Measurements from ENCODE around the gene THUMPD3. TPM values are rescaled to one million over a fixed set of nuclear protein-coding genes. Genes with fewer than 3 reads are reported as not detected.

The THUMPD3 gene
- total RNA-seq, 2 donors from 2014 or later = 28.4 to 30.5 TPM

DNA sequence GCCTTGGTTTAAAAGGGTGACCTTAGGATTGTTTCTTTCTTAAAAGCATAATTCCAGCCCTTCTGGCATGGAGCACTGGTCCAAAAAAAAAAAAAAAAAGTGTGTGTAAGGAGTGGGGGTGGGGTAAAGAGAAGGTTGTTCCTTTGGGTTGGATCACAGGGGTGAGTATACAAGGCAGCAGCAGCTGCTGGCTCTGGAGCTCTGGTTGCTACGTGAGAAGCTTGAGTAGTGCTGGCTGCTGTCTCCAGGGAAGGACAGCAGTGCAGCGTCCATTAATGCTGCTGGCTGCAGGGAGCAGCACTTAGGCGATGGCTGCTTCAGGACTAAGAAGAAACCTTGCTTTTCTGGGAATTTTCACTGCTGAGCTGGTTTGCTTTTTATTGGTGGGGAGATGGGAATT, 36.9 kb downstream of the THUMPD3 start:
- Histone ChIP-seq H3K9me3 (no peaks in the 10 kb centered on the region), H3K4me3 (peak overlapping the region in 1 of 2 donors; percentile 90), H3K27ac (peak overlapping the region; percentile 96 to 99), H3K27me3 (no peaks in the 10 kb centered on the region), H3K4me1 (peaks cover 0 to 71% of the 10 kb centered on the region in 2 donors), H3K36me3 (no peaks in the 10 kb centered on the region)
- TF ChIP-seq, protein P1, sequence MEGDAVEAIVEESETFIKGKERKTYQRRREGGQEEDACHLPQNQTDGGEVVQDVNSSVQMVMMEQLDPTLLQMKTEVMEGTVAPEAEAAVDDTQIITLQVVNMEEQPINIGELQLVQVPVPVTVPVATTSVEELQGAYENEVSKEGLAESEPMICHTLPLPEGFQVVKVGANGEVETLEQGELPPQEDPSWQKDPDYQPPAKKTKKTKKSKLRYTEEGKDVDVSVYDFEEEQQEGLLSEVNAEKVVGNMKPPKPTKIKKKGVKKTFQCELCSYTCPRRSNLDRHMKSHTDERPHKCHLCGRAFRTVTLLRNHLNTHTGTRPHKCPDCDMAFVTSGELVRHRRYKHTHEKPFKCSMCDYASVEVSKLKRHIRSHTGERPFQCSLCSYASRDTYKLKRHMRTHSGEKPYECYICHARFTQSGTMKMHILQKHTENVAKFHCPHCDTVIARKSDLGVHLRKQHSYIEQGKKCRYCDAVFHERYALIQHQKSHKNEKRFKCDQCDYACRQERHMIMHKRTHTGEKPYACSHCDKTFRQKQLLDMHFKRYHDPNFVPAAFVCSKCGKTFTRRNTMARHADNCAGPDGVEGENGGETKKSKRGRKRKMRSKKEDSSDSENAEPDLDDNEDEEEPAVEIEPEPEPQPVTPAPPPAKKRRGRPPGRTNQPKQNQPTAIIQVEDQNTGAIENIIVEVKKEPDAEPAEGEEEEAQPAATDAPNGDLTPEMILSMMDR (IDR thresholded peaks at IDR 0.05) = peak in 1 of 2 donors; percentile 25
- DNase-seq (ENCODE audit: low spot score) = peak; percentile 84

- Histone ChIP-seq H3K4me1 (peaks cover 0 to 71% of the 10 kb centered on the region in 2 donors), H3K4me3 (no peak overlapping the region), H3K27ac (peak overlapping the region; percentile 96 to 99), H3K27me3 (no peaks in the 10 kb centered on the region), H3K9me3 (no peaks in the 10 kb centered on the region), H3K36me3 (no peaks in the 10 kb centered on the region)
- DNase-seq (ENCODE audit: low spot score) = no peak
- TF ChIP-seq, protein P1 (IDR thresholded peaks at IDR 0.05) = no peak
Measured at GRCh38 chr3:9400616-9401015, 37.8 kb downstream of the THUMPD3 start.

- DNase-seq (ENCODE audit: low spot score) = no peak
- TF ChIP-seq, protein P1 (IDR thresholded peaks at IDR 0.05) = no peak
- H3K27me3 ChIP-seq = no peaks in the 10 kb centered on the region
- H3K27ac ChIP-seq = peak overlapping the region in 1 of 2 donors; percentile 32
- H3K9me3 ChIP-seq = no peaks in the 10 kb centered on the region
- H3K4me1 ChIP-seq = peaks cover 0 to 74% of the 10 kb centered on the region in 2 donors
- no peak overlapping the region for H3K4me3 ChIP-seq
- H3K36me3 ChIP-seq = no peaks in the 10 kb centered on the region
Measured at GRCh38 chr3:9401986-9402385, 39.1 kb downstream of the THUMPD3 start.

DNA sequence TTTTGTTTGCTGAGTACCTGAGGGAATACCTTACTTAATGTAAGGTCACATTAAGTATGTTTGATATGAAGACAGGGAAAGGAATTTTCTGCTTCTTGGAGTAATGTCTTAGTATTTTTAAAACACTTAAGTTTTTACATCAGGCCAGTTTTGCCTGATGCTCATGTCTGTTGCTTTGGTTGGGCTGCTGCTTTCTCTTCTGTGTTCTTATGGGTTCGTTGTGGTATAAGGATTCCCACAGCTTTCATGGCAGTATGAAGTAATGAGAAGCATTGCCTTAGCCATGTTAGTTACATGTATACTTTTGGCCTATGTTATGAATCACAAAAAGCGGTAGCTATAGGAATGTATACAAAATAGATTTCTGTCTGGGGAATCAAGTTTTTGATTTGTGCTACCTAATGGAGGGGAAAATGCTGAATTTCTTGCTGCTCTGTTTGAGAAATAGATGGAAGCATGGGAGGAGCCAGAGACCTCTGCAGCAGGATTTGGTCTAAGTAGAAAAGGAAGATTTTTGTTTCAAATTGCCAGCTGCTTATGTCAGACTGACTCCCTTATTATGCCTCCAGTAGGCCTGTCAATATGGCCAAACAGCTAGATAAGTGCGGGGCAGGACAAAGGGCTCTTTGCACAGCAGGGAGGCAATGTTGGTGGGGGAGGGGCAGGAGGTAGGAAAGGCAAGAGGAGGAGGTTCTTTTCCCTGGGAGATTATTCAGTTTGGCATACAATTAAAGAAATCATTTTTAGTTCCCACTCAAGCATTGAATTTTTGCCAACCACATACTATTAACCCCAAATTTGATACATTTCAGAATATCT, 39.8 kb downstream of the THUMPD3 start:
- TF ChIP-seq, protein P1 (IDR thresholded peaks at IDR 0.05) = no peak
- H3K36me3 ChIP-seq = no peaks in the 10 kb centered on the region
- H3K27me3 ChIP-seq = no peaks in the 10 kb centered on the region
- H3K9me3 ChIP-seq = no peaks in the 10 kb centered on the region
- no peak overlapping the region for H3K4me3 ChIP-seq
- no peak for DNase-seq (ENCODE audit: low spot score)
- peaks cover 0 to 81% of the 10 kb centered on the region in 2 donors for H3K4me1 ChIP-seq
- H3K27ac ChIP-seq = peak overlapping the region in 1 of 2 donors; percentile 32

DNA sequence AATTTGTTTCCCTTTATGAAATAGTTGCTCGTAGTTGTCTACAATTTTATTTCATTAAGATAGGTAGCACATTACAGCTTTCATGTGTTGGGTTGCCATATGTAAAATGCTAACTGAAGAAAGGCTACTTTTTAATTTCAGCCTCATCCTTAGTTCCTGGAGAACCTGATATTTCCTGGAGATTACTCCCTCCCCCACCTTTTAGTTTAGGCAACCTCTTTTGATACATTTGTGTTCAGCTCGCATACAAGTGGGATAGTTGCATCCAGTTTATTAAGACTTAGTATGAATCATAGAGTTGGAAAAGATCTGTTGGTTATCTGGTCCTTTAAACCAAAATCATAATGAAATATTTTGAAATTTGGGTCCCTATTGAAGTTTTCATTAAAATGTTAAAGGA, 40.6 kb downstream of the THUMPD3 start:
- no peak overlapping the region for H3K4me3 ChIP-seq
- no peak for DNase-seq (ENCODE audit: low spot score)
- H3K4me1 ChIP-seq = peaks cover 0 to 88% of the 10 kb centered on the region in 2 donors
- TF ChIP-seq, protein P1 (IDR thresholded peaks at IDR 0.05) = no peak
- H3K27me3 ChIP-seq = no peaks in the 10 kb centered on the region
- H3K36me3 ChIP-seq = no peaks in the 10 kb centered on the region
- H3K9me3 ChIP-seq = no peaks in the 10 kb centered on the region
- H3K27ac ChIP-seq = no peak overlapping the region
